GM12878 (cell line): Measurements from ENCODE around the gene ZNF653. TPM values are rescaled to one million over a fixed set of nuclear protein-coding genes. Genes with fewer than 3 reads are reported as not detected.

ENCODE experiments used
- ATAC-seq: fragments of 200-7000 bp; cut with Tn5 transposase; 3 replicates; pipeline ENCODE4 v1.9.1; 2020; ENCODE audit warnings: mild to moderate bottlenecking, moderate library complexity
- BruUV-seq: library from RNA; stranded (reverse); fragments of 400-500 nt; replicated peaks from 2 replicates; lab custom pipeline; 2021; lab: Mats Ljungman, UMichigan
- CTCF ChIA-PET: fragments of 300-600 bp; sonication (Branson Sonifier 250); formaldehyde crosslinking; extraction: SDS; loops from one replicate; lab custom pipeline; 2021; ENCODE audit warnings: inconsistent platforms; lab: Yijun Ruan, JAX
- POLR2A ChIA-PET: fragments of 350-600 bp; formaldehyde crosslinking; extraction: SDS; loops from one replicate; lab custom pipeline; 2021; ENCODE audit warnings: inconsistent platforms; lab: Charles Lee
- RAD21 ChIA-PET: fragments of 300-600 bp; sonication (Branson Sonifier 250); formaldehyde crosslinking; loops from one replicate; lab custom pipeline; 2023; ENCODE audit warnings: antibody characterized with exemption; ENCODE audit not compliant: unreplicated experiment; lab: Charles Lee
- SMC1A ChIA-PET: fragments of 300-600 bp; sonication (Branson Sonifier 250); formaldehyde crosslinking; loops from one replicate; lab custom pipeline; 2023; ENCODE audit not compliant: unreplicated experiment, uncharacterized antibody; lab: Charles Lee
- DNase-seq: peaks from one replicate; pipeline ENCODE4 v3.0.0-alpha.2; 2011; ENCODE audit warnings: low read depth, low spot score
- FAIRE-seq: peaks from 3 replicates; lab custom pipeline; 2011; peaks lifted over from hg19 to GRCh38; lab: Jason Lieb, UNC
- H2AFZ ChIP-seq: 2 replicates; pipeline ENCODE4 v1.6.0; 2011; ENCODE audit warnings: low read depth, low read length, control low read depth; ENCODE audit not compliant: control insufficient read depth
- H3K27ac ChIP-seq: 2 replicates; pipeline ENCODE4 v1.5.1; 2011; ENCODE audit warnings: control low read depth; ENCODE audit not compliant: control insufficient read depth, insufficient read depth
- H3K27me3 ChIP-seq, 2 experiments: replicated peaks in 1 of 2; 2 replicates each; pipeline versions ENCODE4 v1.6.0 to v1.6.1; 2011; ENCODE audit warnings: low read length in 1 of 2; ENCODE audit not compliant: control insufficient read depth in 2 of 2, insufficient read depth in 2 of 2
- H3K36me3 ChIP-seq, 2 experiments: 2 replicates each; pipeline ENCODE4 v1.5.1; 2011; ENCODE audit warnings: low read length in 1 of 2; ENCODE audit not compliant: control insufficient read depth in 2 of 2, insufficient read depth in 2 of 2
- H3K4me1 ChIP-seq: 2 replicates; pipeline ENCODE4 v1.6.1; 2011; ENCODE audit warnings: mild to moderate bottlenecking, low read length, moderate library complexity, mixed read lengths; ENCODE audit not compliant: control insufficient read depth, insufficient read depth
- H3K4me2 ChIP-seq: 2 replicates; pipeline ENCODE4 v1.6.0; 2011; ENCODE audit warnings: control low read depth; ENCODE audit not compliant: control insufficient read depth, insufficient read depth
- H3K4me3 ChIP-seq: fragments of 200-600 bp; sonication (generic); 2 replicates; pipeline ENCODE4 v1.5.1; 2016
- H3K79me2 ChIP-seq: 2 replicates; pipeline ENCODE4 v1.6.0; 2011; ENCODE audit warnings: low read length; ENCODE audit not compliant: control insufficient read depth, insufficient read depth
- H3K9ac ChIP-seq: 2 replicates; pipeline ENCODE4 v1.8.0; 2011; ENCODE audit warnings: low read length, control low read depth, mixed read lengths; ENCODE audit not compliant: control insufficient read depth, insufficient read depth
- H3K9me3 ChIP-seq: replicated peaks from 3 replicates; pipeline ENCODE4 v1.5.1; 2011; ENCODE audit warnings: mild to moderate bottlenecking, low read length; ENCODE audit not compliant: control insufficient read depth, insufficient read depth
- H4K20me1 ChIP-seq: 2 replicates; pipeline ENCODE4 v1.6.0; 2011; ENCODE audit not compliant: control insufficient read depth, insufficient read depth
- BCL11A ChIP-seq: IDR thresholded peaks from 2 replicates; pipeline ENCODE4 v1.6.1; 2011; ENCODE audit warnings: low read depth, low read length
- POLR2A ChIP-seq: IDR thresholded peaks from 2 replicates; pipeline ENCODE4 v1.6.1; 2011; ENCODE audit warnings: low read depth, mild to moderate bottlenecking, low read length
- SUZ12 ChIP-seq: fragments of 200-600 bp; sonication (generic); IDR thresholded peaks from one replicate; pipeline ENCODE4 v1.6.1; 2018; ENCODE audit warnings: antibody characterized with exemption, mild to moderate bottlenecking; ENCODE audit not compliant: unreplicated experiment
- WGBS: methylation state at CpG from one replicate; pipeline ENCODE4 v1.1.6; 2016; ENCODE audit warnings: low lambda C conversion rate; ENCODE audit not compliant: insufficient replicate concordance, insufficient coverage; ENCODE audit errors: missing lambda C conversion rate; 5-methylcytosine and 5-hydroxymethylcytosine counted together
- in situ Hi-C: fragments of 300-500 bp; cut with MboI; formaldehyde crosslinking; loops from 9 replicates; pipeline ENCODE4 v1.14.3; 2018; ENCODE audit warnings: mixed read lengths
- intact Hi-C: fragments of 100-400 bp; cut with micrococcal nuclease; formaldehyde crosslinking; loops from one replicate; pipeline ENCODE4 v1.14.2; 2022; ENCODE audit not compliant: unreplicated experiment
- polyA plus RNA-seq, 11 experiments: library from polyadenylated mRNA; depleted of rRNA in 4 of 11; unstranded in 6 of 11; stranded (reverse) in 5 of 11; fragments of >200 nt; fragmentation: Nextera tagmentation in 4 of 11; fragmentation: Illumina TruSeq in 1 of 11; extraction: Ambion mirVana in 4 of 11; extraction: Trizol in 1 of 11; gene quantifications; 1 replicate in 1 of 11; 2 replicates in 10 of 11; pipeline versions ENCODE4 v1.2.1 to v1.2.3, GENCODE V29; 2011 to 2016; ENCODE audit warnings: inconsistent platforms in 2 of 11, missing spikeins in 2 of 11, low read depth in 1 of 11
- total RNA-seq, 4 experiments: library from RNA; depleted of rRNA in 3 of 4; stranded (reverse); fragments of >200 nt in 3 of 4; fragmentation: Illumina TruSeq in 1 of 4; extraction: Trizol in 1 of 4; gene quantifications; 2 replicates each; pipeline versions ENCODE4 v1.2.1 to v1.2.3, GENCODE V29; 2013 to 2021
- TF ChIP-seq, protein P1 (sequence below), 3 experiments: IDR thresholded peaks in 2 of 3; conservative IDR thresholded peaks in 1 of 3; 2 replicates each; pipeline ENCODE4 v1.5.1; 2011; ENCODE audit warnings: low read depth in 3 of 3, low read length in 3 of 3, mild to moderate bottlenecking in 3 of 3, control low read depth in 2 of 3, moderate library complexity in 2 of 3, inconsistent platforms in 1 of 3, mixed read lengths in 1 of 3; ENCODE audit not compliant: control insufficient read depth in 2 of 3, insufficient read depth in 1 of 3; ENCODE audit errors: extremely low read depth in 1 of 3

Gene ZNF653
- total and polyA plus RNA-seq, 10 of the 15 experiments (the other 5 are each of a cell fraction or from before 2014, with no cell fraction given): 2.2 to 13.2 (median 6.7) TPM; not detected in 2

DNA sequence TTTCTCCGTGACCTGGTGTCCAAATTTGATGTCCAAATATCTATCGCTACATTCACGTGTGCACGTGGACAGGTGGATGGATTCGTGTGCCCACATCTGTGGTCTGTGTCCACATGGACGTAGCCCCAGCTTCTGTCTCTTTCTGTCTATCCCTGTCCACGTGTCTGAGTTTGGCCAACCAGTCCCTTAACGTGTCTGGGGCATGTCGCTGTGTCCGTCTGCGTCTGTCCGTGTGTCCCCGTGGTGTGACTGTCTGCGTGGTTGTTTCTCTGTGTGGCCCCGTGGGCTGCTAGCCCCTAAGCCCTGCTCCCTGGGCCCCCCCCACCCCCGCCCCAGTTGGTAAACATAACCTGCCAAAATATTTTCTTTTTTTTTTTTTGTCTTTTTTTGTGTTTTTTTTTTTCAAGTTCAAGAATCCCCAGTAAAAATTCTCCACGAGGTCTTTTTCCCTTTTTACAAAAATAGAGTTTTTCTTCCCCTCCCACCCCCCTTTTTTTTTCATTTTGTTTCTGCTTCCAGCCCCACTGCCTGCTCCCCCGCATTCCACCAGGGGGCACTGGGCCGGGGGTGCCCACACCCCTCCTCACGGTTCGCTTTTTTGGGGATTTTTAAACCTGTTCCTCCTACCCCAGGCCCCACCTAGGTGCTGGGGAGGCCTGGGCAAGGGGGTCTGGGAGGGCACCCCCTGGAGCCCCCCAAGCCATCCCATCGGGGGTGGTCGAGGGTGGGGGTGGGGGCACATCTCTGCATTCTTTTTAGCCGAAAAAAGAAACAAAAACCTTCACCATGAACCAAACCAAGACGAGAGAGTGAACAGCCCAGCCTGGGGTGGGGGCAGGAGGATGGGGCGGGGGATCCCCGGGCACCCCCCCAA, 51.9 kb downstream of the ZNF653 start (continued):
- TF ChIP-seq, protein P1, sequence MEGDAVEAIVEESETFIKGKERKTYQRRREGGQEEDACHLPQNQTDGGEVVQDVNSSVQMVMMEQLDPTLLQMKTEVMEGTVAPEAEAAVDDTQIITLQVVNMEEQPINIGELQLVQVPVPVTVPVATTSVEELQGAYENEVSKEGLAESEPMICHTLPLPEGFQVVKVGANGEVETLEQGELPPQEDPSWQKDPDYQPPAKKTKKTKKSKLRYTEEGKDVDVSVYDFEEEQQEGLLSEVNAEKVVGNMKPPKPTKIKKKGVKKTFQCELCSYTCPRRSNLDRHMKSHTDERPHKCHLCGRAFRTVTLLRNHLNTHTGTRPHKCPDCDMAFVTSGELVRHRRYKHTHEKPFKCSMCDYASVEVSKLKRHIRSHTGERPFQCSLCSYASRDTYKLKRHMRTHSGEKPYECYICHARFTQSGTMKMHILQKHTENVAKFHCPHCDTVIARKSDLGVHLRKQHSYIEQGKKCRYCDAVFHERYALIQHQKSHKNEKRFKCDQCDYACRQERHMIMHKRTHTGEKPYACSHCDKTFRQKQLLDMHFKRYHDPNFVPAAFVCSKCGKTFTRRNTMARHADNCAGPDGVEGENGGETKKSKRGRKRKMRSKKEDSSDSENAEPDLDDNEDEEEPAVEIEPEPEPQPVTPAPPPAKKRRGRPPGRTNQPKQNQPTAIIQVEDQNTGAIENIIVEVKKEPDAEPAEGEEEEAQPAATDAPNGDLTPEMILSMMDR (IDR thresholded peaks at IDR 0.05 in 2 of 3, conservative IDR thresholded peaks at IDR 0.05 in 1 of 3; ENCODE audit: control insufficient read depth in 2 of 3, extremely low read depth in 1 of 3, insufficient read depth in 1 of 3, low read depth in 3 of 3, low read length in 3 of 3): peak; percentile 32 to 64 (median 41)

DNA sequence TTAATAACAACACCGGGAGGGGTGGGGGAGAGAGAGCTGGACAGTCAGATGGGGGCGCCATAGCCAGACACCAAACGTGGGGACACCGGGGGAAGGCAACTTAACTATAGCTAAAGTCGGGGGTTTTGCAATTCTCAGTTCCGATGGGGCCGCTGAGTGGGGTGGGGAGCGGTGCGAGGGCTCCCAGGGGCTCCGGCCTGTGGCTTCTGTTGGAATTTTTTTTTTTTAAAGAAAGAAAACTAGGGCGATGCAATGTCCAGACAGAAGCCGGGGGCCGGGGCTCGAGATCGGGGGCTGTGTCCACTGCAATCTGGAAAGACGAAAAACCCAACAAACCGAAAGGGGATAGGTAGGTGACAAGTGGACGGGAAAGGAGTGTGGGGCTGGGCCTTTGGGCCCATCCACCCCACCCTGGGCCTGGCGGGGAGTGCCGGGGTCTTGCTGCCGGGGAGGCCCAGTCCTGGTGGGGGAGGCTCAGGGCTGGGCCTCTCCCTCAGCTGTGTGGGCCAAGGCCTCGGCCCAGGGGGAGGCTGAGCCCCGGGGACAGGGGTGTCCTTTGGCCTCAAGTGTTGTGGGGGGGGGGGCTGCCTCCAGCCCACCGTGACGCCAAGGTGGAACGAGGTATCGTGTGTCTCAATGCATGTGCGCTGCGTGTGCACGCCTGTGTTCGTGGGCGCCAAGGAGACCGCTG, 52.9 kb downstream of the ZNF653 start:
- in situ Hi-C loops: no loop called here
- ChIA-PET RAD21 (interaction anchor here (0.9 to 2.2 kb wide), 6 partner anchors 17 to 77 kb away, joined by 3 to 19 read pairs (median 5); partner anchors contain the start of genes EPOR and PRKCSH), SMC1A (interaction anchor here (0.8 to 1.6 kb wide), 5 partner anchors 29 to 78 kb away, joined by 3 to 7 read pairs (median 7); partner anchors contain the start of genes ECSIT and SWSAP1), POLR2A (interaction anchor here (0.7 to 1.7 kb wide), 8 partner anchors 9 to 565 kb away, joined by 3 to 9 read pairs (median 5); no protein-coding TSS in a partner anchor), CTCF (interaction anchor here (0.6 to 1.8 kb wide), 15 partner anchors 9 to 210 kb away, joined by 3 to 14 read pairs (median 5); partner anchors contain the start of genes ODAD3, PRKCSH and SWSAP1)
- Histone ChIP-seq H3K27me3 (no peaks in the 10 kb centered on the region), H3K4me2 (peak overlapping the region; percentile 17; the same call in 1 of the 2 replicates), H3K36me3 (peaks cover 0 to 10% of the 10 kb centered on the region in 2 experiments; a peak in 2 of 4 replicates), H2AFZ (no peak overlapping the region), H3K4me1 (0 out of 2 replicates have a peak, but pooled peaks cover 4% of the 10 kb centered on the region), H3K79me2 (no peaks in the 10 kb centered on the region), H3K9me3 (no peaks in the 10 kb centered on the region), H3K4me3 (no peak overlapping the region; the same call in 1 of the 2 replicates), H3K27ac (no peak overlapping the region), H3K9ac (no peak overlapping the region), H4K20me1 (no peaks in the 10 kb centered on the region)
- intact Hi-C loops: no loop called here
- TF ChIP-seq POLR2A: no peak
- no peak for TF ChIP-seq SUZ12
- TF ChIP-seq BCL11A: no peak
- TF ChIP-seq, protein P1 (IDR thresholded peaks at IDR 0.05 in 2 of 3, conservative IDR thresholded peaks at IDR 0.05 in 1 of 3; ENCODE audit: control insufficient read depth in 2 of 3, extremely low read depth in 1 of 3, insufficient read depth in 1 of 3, low read depth in 3 of 3, low read length in 3 of 3): peak in 1 of 3 experiments; percentile 12; a peak in 1 of 6 replicates
- no TSS peak for BruUV-seq
- no peak for DNase-seq
- WGBS: 23% methylated on average over 30 of the region's 33 CpGs
- no peak for FAIRE-seq
- no peak for ATAC-seq
